ENCODE measurements around the gene TRIM66. TPM values are rescaled to one million over a fixed set of nuclear protein-coding genes. Genes with fewer than 3 reads are reported as not detected.
A peak's percentile ranks its signal among the peaks of the same experiment; 100 is the strongest.

The TRIM66 gene
- total RNA-seq, 2 donors from 2014 or later, result 11.2 to 37.2 TPM

DNA sequence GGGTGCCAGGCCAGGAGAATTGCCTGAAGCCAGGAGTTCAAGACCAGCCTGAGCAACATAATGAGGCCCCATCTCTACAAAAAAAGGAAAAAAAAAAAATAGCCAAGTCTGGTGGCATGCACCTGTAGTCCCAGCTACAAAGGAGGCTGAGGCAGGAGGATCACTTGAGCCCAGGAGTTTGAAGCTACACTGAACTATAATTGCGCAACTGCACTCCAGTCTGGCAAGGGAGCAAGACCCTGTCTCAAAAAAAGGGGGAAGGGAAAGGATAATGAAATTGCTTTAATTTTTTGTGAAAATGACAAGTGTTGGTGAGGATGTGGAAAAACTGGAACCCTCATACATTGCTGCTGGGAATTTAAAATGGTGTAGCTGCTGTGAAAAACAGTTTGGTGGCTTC is 107.7 kb downstream of the TRIM66 start:
- Histone ChIP-seq H3K4me1 (no peaks in the 10 kb centered on the region), H3K9me3 (no peaks in the 10 kb centered on the region), H3K27ac (no peak overlapping the region), H3K4me3 (no peak overlapping the region), H3K36me3 (replicated peaks in 1 of 2; ENCODE audit: insufficient read depth in 1 of 2, low read depth in 2 of 2) (no peaks in the 10 kb centered on the region), H3K27me3 (no peaks in the 10 kb centered on the region)
- ATAC-seq (no peak), DNase-seq (no peak)
- no peak for TF ChIP-seq POLR2A (IDR thresholded peaks at IDR 0.05)
- TF ChIP-seq, protein P1, sequence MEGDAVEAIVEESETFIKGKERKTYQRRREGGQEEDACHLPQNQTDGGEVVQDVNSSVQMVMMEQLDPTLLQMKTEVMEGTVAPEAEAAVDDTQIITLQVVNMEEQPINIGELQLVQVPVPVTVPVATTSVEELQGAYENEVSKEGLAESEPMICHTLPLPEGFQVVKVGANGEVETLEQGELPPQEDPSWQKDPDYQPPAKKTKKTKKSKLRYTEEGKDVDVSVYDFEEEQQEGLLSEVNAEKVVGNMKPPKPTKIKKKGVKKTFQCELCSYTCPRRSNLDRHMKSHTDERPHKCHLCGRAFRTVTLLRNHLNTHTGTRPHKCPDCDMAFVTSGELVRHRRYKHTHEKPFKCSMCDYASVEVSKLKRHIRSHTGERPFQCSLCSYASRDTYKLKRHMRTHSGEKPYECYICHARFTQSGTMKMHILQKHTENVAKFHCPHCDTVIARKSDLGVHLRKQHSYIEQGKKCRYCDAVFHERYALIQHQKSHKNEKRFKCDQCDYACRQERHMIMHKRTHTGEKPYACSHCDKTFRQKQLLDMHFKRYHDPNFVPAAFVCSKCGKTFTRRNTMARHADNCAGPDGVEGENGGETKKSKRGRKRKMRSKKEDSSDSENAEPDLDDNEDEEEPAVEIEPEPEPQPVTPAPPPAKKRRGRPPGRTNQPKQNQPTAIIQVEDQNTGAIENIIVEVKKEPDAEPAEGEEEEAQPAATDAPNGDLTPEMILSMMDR (IDR thresholded peaks at IDR 0.05), result no peak
- 100% methylated on average over 1 of the region's 1 CpG for WGBS, 2 donors
- intact Hi-C loops (cut with DNase I), result no loop called here

DNA sequence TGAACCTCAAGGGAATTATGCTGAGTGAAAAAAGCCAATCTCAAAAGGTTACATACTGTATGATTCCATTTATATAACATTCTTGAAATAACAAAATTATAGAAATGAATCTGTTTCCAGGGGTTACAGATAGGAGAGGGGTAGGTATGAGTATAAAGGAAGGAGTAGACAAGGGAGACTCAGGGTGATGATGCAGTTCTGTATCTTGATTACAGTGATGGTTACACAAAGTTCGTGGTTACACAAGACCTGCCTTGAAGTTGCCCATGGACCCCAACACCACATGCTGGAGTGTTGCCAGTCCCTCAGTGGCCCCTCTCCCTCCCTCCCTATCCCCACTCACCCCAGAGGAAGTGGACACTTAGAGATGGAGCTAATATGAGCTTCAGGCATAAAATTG is 108.7 kb downstream of the TRIM66 start:
- intact Hi-C loops (cut with DNase I), result no loop called here
- no peaks in the 10 kb centered on the region for H3K9me3 ChIP-seq
- no peaks in the 10 kb centered on the region for H3K27me3 ChIP-seq
- H3K36me3 ChIP-seq (replicated peaks in 1 of 2; ENCODE audit: insufficient read depth in 1 of 2, low read depth in 2 of 2), result no peaks in the 10 kb centered on the region
- TF ChIP-seq POLR2A (IDR thresholded peaks at IDR 0.05), result no peak
- TF ChIP-seq, protein P1 (IDR thresholded peaks at IDR 0.05), result no peak
- H3K4me1 ChIP-seq, result no peaks in the 10 kb centered on the region
- DNase-seq (no peak), ATAC-seq (no peak)
- no peak overlapping the region for H3K27ac ChIP-seq
- 76 to 79% methylated on average over 1 of the region's 1 CpG for WGBS, 2 donors
- H3K4me3 ChIP-seq, result no peak overlapping the region

DNA sequence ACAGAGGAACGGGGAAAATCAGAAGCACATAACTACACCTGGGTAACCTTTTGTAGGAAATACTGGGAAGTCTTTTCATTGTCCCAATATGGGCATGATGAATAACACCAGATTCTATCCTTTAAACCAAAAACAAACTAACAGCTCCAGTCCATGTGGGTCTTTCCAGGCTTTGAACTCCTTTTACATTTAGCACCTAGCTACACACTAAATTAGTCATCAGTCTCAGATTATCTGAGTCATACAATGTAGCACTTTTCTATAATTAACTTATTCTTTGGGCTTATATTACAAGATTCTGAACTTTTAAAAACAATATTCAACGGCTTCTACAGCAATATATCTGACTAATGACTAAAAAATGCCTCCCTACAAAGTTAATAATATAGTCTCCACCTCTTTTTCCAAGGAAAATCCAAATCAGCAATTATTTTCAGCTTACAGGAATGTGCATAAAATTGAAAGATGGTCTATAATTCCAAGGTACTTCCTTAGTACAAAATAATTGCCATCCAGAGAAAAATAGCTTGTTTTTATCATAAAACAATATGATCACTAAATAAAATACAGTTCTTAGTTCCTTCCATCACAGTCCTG is 114.8 kb downstream of the TRIM66 start:
- TF ChIP-seq, protein P1 (IDR thresholded peaks at IDR 0.05), result no peak
- no peak for TF ChIP-seq POLR2A (IDR thresholded peaks at IDR 0.05)
- no peak for DNase-seq
- no peaks in the 10 kb centered on the region for H3K36me3 ChIP-seq (replicated peaks in 1 of 2; ENCODE audit: insufficient read depth in 1 of 2, low read depth in 2 of 2)
- H3K27ac ChIP-seq, result no peak overlapping the region
- 59 to 64% methylated on average over 2 of the region's 2 CpGs for WGBS, 2 donors
- H3K27me3 ChIP-seq, result no peaks in the 10 kb centered on the region
- intact Hi-C loops (cut with DNase I), result no loop called here
- H3K9me3 ChIP-seq, result no peaks in the 10 kb centered on the region
- H3K4me3 ChIP-seq, result no peak overlapping the region
- no peaks in the 10 kb centered on the region for H3K4me1 ChIP-seq
- ATAC-seq, result no peak

DNA sequence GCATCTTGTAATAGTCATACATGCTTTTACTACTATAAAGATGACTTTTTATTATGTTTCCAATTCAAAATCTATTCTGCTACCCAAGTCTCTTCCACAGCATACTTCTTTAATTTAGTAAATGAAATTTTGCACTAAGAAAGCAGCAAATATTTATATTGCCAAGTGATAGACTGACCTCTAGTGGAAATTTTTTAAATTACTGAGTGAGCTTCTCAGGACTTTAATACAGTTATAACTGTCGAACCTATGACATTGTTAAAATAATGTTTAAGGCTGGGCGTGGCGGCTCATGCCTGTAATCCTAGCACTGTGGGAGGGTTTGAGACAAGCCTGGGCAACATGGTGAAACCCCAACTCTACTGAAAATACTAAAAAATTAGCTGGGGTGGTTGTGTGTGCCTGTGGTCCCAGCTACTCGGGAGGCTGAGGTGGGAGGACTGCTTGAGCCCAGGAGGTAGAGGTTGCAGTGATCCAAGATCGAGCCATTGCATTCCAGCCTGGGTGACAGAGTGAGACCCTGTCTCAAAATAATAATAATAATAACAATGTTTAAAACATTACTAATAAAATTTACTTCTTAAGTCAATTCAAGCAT is 115.8 kb downstream of the TRIM66 start:
- 34% methylated on average over 5 of the region's 5 CpGs for WGBS, 2 donors
- Histone ChIP-seq H3K27me3 (no peaks in the 10 kb centered on the region), H3K27ac (no peak overlapping the region), H3K4me3 (no peak overlapping the region), H3K9me3 (no peaks in the 10 kb centered on the region), H3K4me1 (no peaks in the 10 kb centered on the region), H3K36me3 (replicated peaks in 1 of 2; ENCODE audit: insufficient read depth in 1 of 2, low read depth in 2 of 2) (no peaks in the 10 kb centered on the region)
- intact Hi-C loops (cut with DNase I), result no loop called here
- DNase-seq (no peak), ATAC-seq (peak; percentile 50)
- TF ChIP-seq, protein P1 (IDR thresholded peaks at IDR 0.05), result peak; percentile 28 to 86 (median 74)
- TF ChIP-seq POLR2A (IDR thresholded peaks at IDR 0.05), result no peak

DNA sequence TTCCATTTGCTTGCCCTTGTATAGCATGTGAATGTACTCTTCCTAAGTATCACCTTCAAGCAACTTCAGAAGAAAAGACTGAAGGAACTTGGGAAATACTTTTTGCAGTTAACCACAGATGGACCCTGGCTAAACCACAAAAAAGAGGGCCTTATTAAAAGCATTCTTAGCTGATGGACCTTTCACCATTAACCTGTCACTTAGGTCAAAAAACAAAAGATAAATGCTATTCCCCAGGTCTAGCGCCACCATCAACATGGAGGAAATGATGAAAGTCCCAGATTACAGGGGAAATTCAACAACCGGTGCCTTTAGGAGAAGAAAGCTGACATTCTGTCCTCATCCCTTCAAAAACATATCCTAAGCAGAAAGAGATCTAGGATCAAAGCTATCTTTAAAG is 117.9 kb downstream of the TRIM66 start:
- Histone ChIP-seq H3K36me3 (replicated peaks in 1 of 2; ENCODE audit: insufficient read depth in 1 of 2, low read depth in 2 of 2) (no peaks in the 10 kb centered on the region), H3K4me1 (no peaks in the 10 kb centered on the region), H3K4me3 (no peak overlapping the region), H3K27ac (no peak overlapping the region), H3K27me3 (no peaks in the 10 kb centered on the region), H3K9me3 (no peaks in the 10 kb centered on the region)
- ATAC-seq, result no peak
- no peak for DNase-seq
- TF ChIP-seq POLR2A (IDR thresholded peaks at IDR 0.05), result no peak
- WGBS, 2 donors, result 76 to 86% methylated on average over 2 of the region's 2 CpGs
- intact Hi-C loops (cut with DNase I), result loop anchor here (5.0 kb wide), 1 partner anchor 342 kb away; no protein-coding TSS in a partner anchor

Small RNA genes lying within 50 kb of the gene (small RNA-seq; reads per million reads assigned to genes)
- gene SNORA3A, result not detected
- gene SNORA3B, result 7.5 reads per million, percentile 90 among the genes with 10 or more reads in this experiment

Other genes starting within 250 kb of the TRIM66 start
- gene STK33, start 88.4 kb downstream of the TRIM66 start, total RNA-seq, result 10 to 100 TPM in 1 of 2 donors, 1 to 10 TPM in 1; 7.3 to 14.8 TPM
- gene RPL27A, start 127 bp upstream of the TRIM66 start, total RNA-seq, result 1,000 to 10,000 TPM in 1 of 2 donors, 100 to 1,000 TPM in 1; 320 to 1,209 TPM
- gene AKIP1, start 228.5 kb upstream of the TRIM66 start, total RNA-seq, result 10 to 100 TPM in 1 of 2 donors, 1 to 10 TPM in 1; 8.6 to 21.0 TPM

Measured in body of pancreas (tissue), 4 donors.